ENCODE measurements around the gene LETMD1. TPM values are rescaled to one million over a fixed set of nuclear protein-coding genes. Genes with fewer than 3 reads are reported as not detected.

Gene LETMD1
- total and polyA plus RNA-seq, 9 of the 15 experiments (the other 6 are each of a cell fraction or from before 2014, with no cell fraction given): 58.7 to 163 (median 75.4) TPM

DNA sequence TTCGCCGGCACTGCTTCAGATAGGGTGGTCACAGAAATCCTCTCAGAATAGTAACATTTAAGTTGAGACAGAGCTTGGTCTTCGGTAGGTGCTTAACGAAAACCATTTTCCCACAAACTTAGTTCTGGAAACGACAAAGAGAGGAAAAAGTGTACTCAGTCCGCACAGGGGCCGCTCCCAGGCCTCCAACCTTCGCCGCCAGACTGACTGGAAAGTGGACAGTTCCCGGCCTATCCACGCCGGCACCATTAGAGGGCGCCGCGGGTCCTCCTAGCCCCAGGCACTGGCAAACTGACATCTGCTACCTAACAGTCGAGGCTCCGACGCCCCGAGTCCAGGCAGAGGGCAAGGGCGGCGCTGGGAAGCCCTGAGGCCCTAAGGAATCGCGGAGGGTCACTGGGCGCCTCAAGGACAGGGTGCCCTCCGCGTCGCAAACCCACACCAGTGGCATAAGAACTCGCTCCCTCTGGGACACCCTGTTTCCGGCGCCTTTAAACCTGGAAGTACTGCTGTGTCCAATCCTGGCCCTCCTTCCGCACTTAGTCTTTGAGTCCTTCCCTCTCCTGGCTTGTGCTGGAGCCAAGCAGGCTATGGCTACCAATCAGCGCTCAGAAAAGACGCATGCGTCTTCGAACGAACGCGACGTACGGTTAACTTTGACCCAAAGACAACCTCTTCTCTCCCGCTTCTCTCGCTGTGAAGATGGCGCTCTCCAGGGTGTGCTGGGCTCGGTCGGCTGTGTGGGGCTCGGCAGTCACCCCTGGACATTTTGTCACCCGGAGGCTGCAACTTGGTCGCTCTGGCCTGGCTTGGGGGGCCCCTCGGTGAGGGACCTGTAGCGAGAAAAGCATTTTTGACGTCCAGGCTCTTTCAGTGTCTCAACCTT is at the start of gene LETMD1 (continued):
- TF ChIP-seq, protein P1, sequence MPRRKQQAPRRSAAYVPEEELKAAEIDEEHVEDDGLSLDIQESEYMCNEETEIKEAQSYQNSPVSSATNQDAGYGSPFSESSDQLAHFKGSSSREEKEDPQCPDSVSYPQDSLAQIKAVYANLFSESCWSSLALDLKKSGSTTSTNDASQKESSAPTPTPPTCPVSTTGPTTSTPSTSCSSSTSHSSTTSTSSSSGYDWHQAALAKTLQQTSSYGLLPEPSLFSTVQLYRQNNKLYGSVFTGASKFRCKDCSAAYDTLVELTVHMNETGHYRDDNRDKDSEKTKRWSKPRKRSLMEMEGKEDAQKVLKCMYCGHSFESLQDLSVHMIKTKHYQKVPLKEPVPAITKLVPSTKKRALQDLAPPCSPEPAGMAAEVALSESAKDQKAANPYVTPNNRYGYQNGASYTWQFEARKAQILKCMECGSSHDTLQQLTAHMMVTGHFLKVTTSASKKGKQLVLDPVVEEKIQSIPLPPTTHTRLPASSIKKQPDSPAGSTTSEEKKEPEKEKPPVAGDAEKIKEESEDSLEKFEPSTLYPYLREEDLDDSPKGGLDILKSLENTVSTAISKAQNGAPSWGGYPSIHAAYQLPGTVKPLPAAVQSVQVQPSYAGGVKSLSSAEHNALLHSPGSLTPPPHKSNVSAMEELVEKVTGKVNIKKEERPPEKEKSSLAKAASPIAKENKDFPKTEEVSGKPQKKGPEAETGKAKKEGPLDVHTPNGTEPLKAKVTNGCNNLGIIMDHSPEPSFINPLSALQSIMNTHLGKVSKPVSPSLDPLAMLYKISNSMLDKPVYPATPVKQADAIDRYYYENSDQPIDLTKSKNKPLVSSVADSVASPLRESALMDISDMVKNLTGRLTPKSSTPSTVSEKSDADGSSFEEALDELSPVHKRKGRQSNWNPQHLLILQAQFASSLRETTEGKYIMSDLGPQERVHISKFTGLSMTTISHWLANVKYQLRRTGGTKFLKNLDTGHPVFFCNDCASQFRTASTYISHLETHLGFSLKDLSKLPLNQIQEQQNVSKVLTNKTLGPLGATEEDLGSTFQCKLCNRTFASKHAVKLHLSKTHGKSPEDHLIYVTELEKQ (CRISPR knock-in tag; IDR thresholded peaks at IDR 0.05): no peak
- peak; percentile 91 for TF ChIP-seq ZNF592 (IDR thresholded peaks at IDR 0.05)
- peak; percentile 44; the same call in 1 of the 2 replicates for TF ChIP-seq ZBTB17 (CRISPR knock-in tag; IDR thresholded peaks at IDR 0.05)
- TF ChIP-seq ZNF436 (CRISPR knock-in tag; IDR thresholded peaks at IDR 0.05): no peak
- TF ChIP-seq DPF2 (IDR thresholded peaks at IDR 0.05): peak; percentile 1; the same call in 1 of the 2 replicates
- peak; percentile 89 for TF ChIP-seq ZFP91 (CRISPR knock-in tag; IDR thresholded peaks at IDR 0.05)
- no peak; the same call in 1 of the 2 replicates for TF ChIP-seq NCOA1 (IDR thresholded peaks at IDR 0.05; ENCODE audit: low read depth)
- TF ChIP-seq MTA3 (IDR thresholded peaks at IDR 0.05; ENCODE audit: borderline replicate concordance): peak; percentile 90; the same call in 1 of the 2 replicates
- TF ChIP-seq ZNF449 (CRISPR knock-in tag; IDR thresholded peaks at IDR 0.05): no peak
- TF ChIP-seq POLR2A (conservative IDR thresholded peaks at IDR 0.05): peak; percentile 96
- TF ChIP-seq POLR2G (IDR thresholded peaks at IDR 0.05; ENCODE audit: low read depth, low read length): peak; percentile 95
- 0 out of 2 replicates have a peak, but pooled peaks have one; percentile 4 for TF ChIP-seq ZNF12 (CRISPR knock-in tag; IDR thresholded peaks at IDR 0.05)
- TF ChIP-seq, protein P2, sequence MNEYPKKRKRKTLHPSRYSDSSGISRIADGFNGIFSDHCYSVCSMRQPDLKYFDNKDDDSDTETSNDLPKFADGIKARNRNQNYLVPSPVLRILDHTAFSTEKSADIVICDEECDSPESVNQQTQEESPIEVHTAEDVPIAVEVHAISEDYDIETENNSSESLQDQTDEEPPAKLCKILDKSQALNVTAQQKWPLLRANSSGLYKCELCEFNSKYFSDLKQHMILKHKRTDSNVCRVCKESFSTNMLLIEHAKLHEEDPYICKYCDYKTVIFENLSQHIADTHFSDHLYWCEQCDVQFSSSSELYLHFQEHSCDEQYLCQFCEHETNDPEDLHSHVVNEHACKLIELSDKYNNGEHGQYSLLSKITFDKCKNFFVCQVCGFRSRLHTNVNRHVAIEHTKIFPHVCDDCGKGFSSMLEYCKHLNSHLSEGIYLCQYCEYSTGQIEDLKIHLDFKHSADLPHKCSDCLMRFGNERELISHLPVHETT (CRISPR knock-in tag; conservative IDR thresholded peaks at IDR 0.05 in 1 of 2, IDR thresholded peaks at IDR 0.05 in 1 of 2): peak in 1 of 2 experiments; percentile 62; a peak in 1 of 4 replicates
- TF ChIP-seq ELF2 (CRISPR knock-in tag; IDR thresholded peaks at IDR 0.05): peak; percentile 85

Measured in K562 (cell line).